Astrocyte (in vitro differentiated cells and primary cell): ENCODE data around the gene CDKAL1.

Experiments
- CTCF ChIP-seq: IDR thresholded peaks from 2 replicates; pipeline ENCODE4 v1.5.1; 2011; ENCODE audit warnings: low read depth, mild to moderate bottlenecking, inconsistent platforms, low read length, moderate library complexity; ENCODE audit not compliant: insufficient read depth
- EZH2 ChIP-seq: IDR thresholded peaks from 2 replicates; pipeline ENCODE4 v1.6.1; 2012; ENCODE audit warnings: mild to moderate bottlenecking, low read length, inconsistent platforms; ENCODE audit not compliant: insufficient read depth

- no peak for TF ChIP-seq CTCF
- TF ChIP-seq EZH2 = no peak
Measured at GRCh38 chr6:20939161-20939775, 405.0 kb downstream of the CDKAL1 start.
